ENCODE measurements around the gene ROCK2. TPM values are rescaled to one million over a fixed set of nuclear protein-coding genes. Genes with fewer than 3 reads are reported as not detected.

Gene ROCK2
- total and polyA plus RNA-seq, 2 donors = 11.7 to 12.7 TPM

DNA sequence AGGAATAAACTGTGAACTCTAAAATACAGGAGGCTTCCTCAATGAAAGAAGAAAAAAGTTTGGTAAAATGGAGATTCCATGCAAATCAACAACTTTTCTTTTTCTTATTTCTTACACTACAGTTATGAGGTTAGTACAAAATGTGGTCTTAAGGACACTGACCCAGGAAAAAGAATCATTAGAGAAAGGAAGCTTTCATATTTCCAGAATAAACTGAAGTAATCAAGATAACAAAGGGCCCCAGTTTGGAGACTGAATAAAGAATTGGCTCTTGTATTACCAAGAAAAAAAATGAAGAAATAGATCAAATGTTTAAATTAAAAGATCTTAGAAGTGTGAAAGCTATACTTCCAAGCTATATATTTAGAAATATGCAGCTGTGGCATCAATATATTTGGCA is 116.8 kb downstream of the ROCK2 start:
- Histone ChIP-seq H3K27me3 (ENCODE audit: control insufficient read depth in 2 of 2, insufficient read depth in 1 of 2, low read length in 1 of 2) (no peaks in the 10 kb centered on the region), H3K9me3 (ENCODE audit: control insufficient read depth in 2 of 2, insufficient read depth in 1 of 2, low read length in 1 of 2) (no peaks in the 10 kb centered on the region), H3K36me3 (ENCODE audit: control insufficient read depth in 2 of 2, insufficient read depth in 2 of 2, low read length in 1 of 2) (no peaks in the 10 kb centered on the region), H3K27ac (ENCODE audit: low read depth in 1 of 2, low read length in 1 of 2) (no peak overlapping the region), H3K4me3 (ENCODE audit: low read length in 2 of 2) (no peak overlapping the region), H3K4me1 (ENCODE audit: control insufficient read depth in 2 of 2, insufficient read depth in 2 of 2, low read length in 2 of 2) (no peaks in the 10 kb centered on the region)
- no peak for DNase-seq (ENCODE audit: low read depth in 6 of 9, low spot score in 9 of 9)

DNA sequence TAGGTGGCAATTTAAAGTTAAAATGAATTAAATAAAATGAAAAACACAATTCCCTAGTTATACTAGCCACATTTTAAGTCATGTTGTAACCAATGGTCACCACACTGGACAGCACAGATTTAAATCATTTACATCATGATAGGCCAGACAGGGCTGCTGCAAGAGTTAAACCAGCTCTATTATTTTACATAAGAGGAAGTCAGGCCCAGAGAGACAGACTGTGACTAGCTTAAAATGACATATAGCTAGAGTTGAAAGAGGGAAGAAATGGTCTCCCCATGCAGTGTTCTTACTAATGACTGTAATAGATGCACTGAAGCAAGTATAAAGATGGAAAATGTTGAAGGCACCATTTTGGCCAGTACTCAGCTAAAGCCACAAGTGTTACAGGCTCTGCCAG is 119.5 kb downstream of the ROCK2 start:
- Histone ChIP-seq H3K36me3 (ENCODE audit: control insufficient read depth in 2 of 2, insufficient read depth in 2 of 2, low read length in 1 of 2) (peaks cover 0 to 4% of the 10 kb centered on the region in 2 donors), H3K9me3 (ENCODE audit: control insufficient read depth in 2 of 2, insufficient read depth in 1 of 2, low read length in 1 of 2) (no peaks in the 10 kb centered on the region), H3K4me3 (ENCODE audit: low read length in 2 of 2) (no peak overlapping the region), H3K27me3 (ENCODE audit: control insufficient read depth in 2 of 2, insufficient read depth in 1 of 2, low read length in 1 of 2) (no peaks in the 10 kb centered on the region), H3K4me1 (ENCODE audit: control insufficient read depth in 2 of 2, insufficient read depth in 2 of 2, low read length in 2 of 2) (no peaks in the 10 kb centered on the region), H3K27ac (ENCODE audit: low read depth in 1 of 2, low read length in 1 of 2) (no peak overlapping the region)
- DNase-seq (ENCODE audit: low read depth in 6 of 9, low spot score in 9 of 9) = no peak

DNA sequence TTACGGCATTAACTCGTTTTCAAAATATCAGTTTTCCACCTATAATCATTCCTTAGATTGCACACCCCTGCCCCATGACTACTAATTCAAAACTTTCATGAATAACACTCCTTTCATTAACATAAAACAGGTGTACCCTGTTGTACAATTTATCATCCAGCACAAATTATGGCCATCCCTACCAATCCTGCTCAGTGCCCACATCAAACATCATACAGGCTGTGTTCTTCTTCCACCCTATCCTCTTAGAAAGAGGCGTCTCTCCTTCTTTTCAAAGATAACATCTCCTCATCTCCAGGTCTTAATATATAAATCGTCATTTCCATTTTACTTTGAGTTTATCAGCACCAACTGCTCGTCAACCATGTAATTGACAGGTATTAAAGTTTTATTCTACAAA is 121.6 kb downstream of the ROCK2 start:
- WGBS = 98% methylated on average over 5 of the region's 5 CpGs
- no peak overlapping the region for H3K4me3 ChIP-seq (ENCODE audit: low read length in 2 of 2)
- H3K9me3 ChIP-seq (ENCODE audit: control insufficient read depth in 2 of 2, insufficient read depth in 1 of 2, low read length in 1 of 2) = no peaks in the 10 kb centered on the region
- H3K4me1 ChIP-seq (ENCODE audit: control insufficient read depth in 2 of 2, insufficient read depth in 2 of 2, low read length in 2 of 2) = no peaks in the 10 kb centered on the region
- no peak overlapping the region for H3K27ac ChIP-seq (ENCODE audit: low read depth in 1 of 2, low read length in 1 of 2)
- H3K36me3 ChIP-seq (ENCODE audit: control insufficient read depth in 2 of 2, insufficient read depth in 2 of 2, low read length in 1 of 2) = peaks cover 0 to 4% of the 10 kb centered on the region in 2 donors
- H3K27me3 ChIP-seq (ENCODE audit: control insufficient read depth in 2 of 2, insufficient read depth in 1 of 2, low read length in 1 of 2) = no peaks in the 10 kb centered on the region
- DNase-seq (ENCODE audit: low read depth in 6 of 9, low spot score in 9 of 9) = no peak

DNA sequence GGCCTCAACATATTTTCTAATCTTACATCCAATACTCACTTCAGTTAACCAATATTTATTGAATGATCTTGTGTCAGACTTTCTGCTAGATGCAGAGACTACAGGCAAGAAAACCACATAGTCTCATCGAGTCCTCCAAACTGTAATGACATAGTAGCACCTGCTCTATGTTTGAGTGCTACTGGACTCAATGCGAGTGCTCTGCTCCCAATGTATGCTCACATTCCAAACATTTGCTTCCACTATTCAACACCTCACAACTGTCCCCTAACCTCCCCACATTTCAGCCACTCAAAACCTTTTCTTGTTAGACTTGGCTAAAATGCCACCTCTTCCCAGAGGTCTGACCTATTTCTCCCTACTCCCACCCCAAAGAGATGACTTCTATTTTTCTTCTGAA is 124.0 kb downstream of the ROCK2 start:
- no peaks in the 10 kb centered on the region for H3K27me3 ChIP-seq (ENCODE audit: control insufficient read depth in 2 of 2, insufficient read depth in 1 of 2, low read length in 1 of 2)
- DNase-seq (ENCODE audit: low read depth in 6 of 9, low spot score in 9 of 9) = no peak
- H3K9me3 ChIP-seq (ENCODE audit: control insufficient read depth in 2 of 2, insufficient read depth in 1 of 2, low read length in 1 of 2) = no peaks in the 10 kb centered on the region
- WGBS = 95% methylated on average over 2 of the region's 2 CpGs
- H3K36me3 ChIP-seq (ENCODE audit: control insufficient read depth in 2 of 2, insufficient read depth in 2 of 2, low read length in 1 of 2) = peaks cover 5 to 11% of the 10 kb centered on the region in 2 donors
- no peaks in the 10 kb centered on the region for H3K4me1 ChIP-seq (ENCODE audit: control insufficient read depth in 2 of 2, insufficient read depth in 2 of 2, low read length in 2 of 2)
- H3K4me3 ChIP-seq (ENCODE audit: low read length in 2 of 2) = no peak overlapping the region
- no peak overlapping the region for H3K27ac ChIP-seq (ENCODE audit: low read depth in 1 of 2, low read length in 1 of 2)

DNA sequence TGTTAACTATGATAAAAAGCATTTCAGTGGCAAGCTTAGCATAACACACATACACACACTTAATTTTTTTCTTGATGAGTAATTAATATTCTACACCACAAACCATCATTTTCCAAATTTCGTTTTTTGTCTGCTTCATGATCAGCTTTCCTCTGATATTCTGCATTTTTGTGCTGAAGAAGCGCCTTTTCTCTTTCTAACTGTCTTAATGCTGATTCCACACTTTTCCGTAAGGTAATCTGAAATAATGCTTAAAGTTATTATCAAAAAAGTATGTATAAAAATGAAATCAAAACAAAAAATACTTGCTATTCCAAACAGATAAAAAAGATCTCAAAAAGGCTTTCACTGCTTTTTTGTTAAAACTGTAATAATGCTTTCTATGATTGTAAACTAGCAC is 129.0 kb downstream of the ROCK2 start:
- no peaks in the 10 kb centered on the region for H3K4me1 ChIP-seq (ENCODE audit: control insufficient read depth in 2 of 2, insufficient read depth in 2 of 2, low read length in 2 of 2)
- no peaks in the 10 kb centered on the region for H3K27me3 ChIP-seq (ENCODE audit: control insufficient read depth in 2 of 2, insufficient read depth in 1 of 2, low read length in 1 of 2)
- WGBS = 97% methylated on average over 3 of the region's 3 CpGs
- H3K27ac ChIP-seq (ENCODE audit: low read depth in 1 of 2, low read length in 1 of 2) = no peak overlapping the region
- H3K36me3 ChIP-seq (ENCODE audit: control insufficient read depth in 2 of 2, insufficient read depth in 2 of 2, low read length in 1 of 2) = peaks cover 5 to 29% of the 10 kb centered on the region in 2 donors
- H3K9me3 ChIP-seq (ENCODE audit: control insufficient read depth in 2 of 2, insufficient read depth in 1 of 2, low read length in 1 of 2) = no peaks in the 10 kb centered on the region
- H3K4me3 ChIP-seq (ENCODE audit: low read length in 2 of 2) = no peak overlapping the region
- no peak for DNase-seq (ENCODE audit: low read depth in 6 of 9, low spot score in 9 of 9)

DNA sequence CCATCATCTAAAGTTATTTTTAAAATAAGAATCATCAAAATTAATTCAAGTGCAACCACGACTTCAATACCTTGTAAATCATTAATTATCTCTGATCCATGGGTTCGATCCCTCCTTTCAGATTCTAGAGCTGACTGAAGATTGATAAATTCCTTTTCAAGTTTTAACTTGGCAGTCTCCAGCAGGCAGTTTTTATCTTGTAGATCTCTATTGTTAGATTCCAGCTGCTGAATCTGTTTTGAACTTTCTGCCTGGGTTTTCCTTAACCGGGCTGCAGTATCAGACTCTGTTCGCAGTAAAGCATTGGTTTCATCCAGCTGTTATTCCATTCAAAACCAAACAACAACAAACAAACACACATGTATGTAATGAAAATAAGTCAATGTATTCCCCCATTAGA is 129.7 kb downstream of the ROCK2 start:
- WGBS = 95% methylated on average over 4 of the region's 4 CpGs
- Histone ChIP-seq H3K36me3 (ENCODE audit: control insufficient read depth in 2 of 2, insufficient read depth in 2 of 2, low read length in 1 of 2) (peaks cover 5 to 27% of the 10 kb centered on the region in 2 donors), H3K4me1 (ENCODE audit: control insufficient read depth in 2 of 2, insufficient read depth in 2 of 2, low read length in 2 of 2) (no peaks in the 10 kb centered on the region), H3K27ac (ENCODE audit: low read depth in 1 of 2, low read length in 1 of 2) (no peak overlapping the region), H3K27me3 (ENCODE audit: control insufficient read depth in 2 of 2, insufficient read depth in 1 of 2, low read length in 1 of 2) (no peaks in the 10 kb centered on the region), H3K4me3 (ENCODE audit: low read length in 2 of 2) (no peak overlapping the region), H3K9me3 (ENCODE audit: control insufficient read depth in 2 of 2, insufficient read depth in 1 of 2, low read length in 1 of 2) (no peaks in the 10 kb centered on the region)
- DNase-seq (ENCODE audit: low read depth in 6 of 9, low spot score in 9 of 9) = no peak

DNA sequence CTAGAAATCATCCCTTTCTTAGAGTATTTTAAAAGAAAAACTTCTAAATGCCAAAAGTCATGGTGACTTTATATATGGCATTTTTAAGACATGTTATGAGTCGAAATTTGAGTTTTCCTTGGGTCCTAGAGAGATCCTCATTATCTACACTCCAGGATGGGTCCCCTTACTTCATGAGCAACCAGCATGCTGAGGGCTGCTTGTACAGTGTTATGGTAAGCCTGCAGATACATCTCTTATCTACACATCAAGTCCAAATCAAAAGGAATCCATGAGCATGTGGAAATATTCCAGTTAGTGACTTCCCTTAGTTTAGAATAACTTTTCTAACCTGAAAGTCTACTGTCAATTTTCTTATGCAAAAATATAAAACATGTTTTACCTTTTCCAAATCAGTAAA is 130.5 kb downstream of the ROCK2 start:
- Histone ChIP-seq H3K27me3 (ENCODE audit: control insufficient read depth in 2 of 2, insufficient read depth in 1 of 2, low read length in 1 of 2) (no peaks in the 10 kb centered on the region), H3K27ac (ENCODE audit: low read depth in 1 of 2, low read length in 1 of 2) (no peak overlapping the region), H3K36me3 (ENCODE audit: control insufficient read depth in 2 of 2, insufficient read depth in 2 of 2, low read length in 1 of 2) (peaks cover 5 to 27% of the 10 kb centered on the region in 2 donors), H3K4me1 (ENCODE audit: control insufficient read depth in 2 of 2, insufficient read depth in 2 of 2, low read length in 2 of 2) (no peaks in the 10 kb centered on the region), H3K4me3 (ENCODE audit: low read length in 2 of 2) (no peak overlapping the region), H3K9me3 (ENCODE audit: control insufficient read depth in 2 of 2, insufficient read depth in 1 of 2, low read length in 1 of 2) (no peaks in the 10 kb centered on the region)
- 97% methylated on average over 1 of the region's 1 CpG for WGBS
- DNase-seq (ENCODE audit: low read depth in 6 of 9, low spot score in 9 of 9) = no peak

DNA sequence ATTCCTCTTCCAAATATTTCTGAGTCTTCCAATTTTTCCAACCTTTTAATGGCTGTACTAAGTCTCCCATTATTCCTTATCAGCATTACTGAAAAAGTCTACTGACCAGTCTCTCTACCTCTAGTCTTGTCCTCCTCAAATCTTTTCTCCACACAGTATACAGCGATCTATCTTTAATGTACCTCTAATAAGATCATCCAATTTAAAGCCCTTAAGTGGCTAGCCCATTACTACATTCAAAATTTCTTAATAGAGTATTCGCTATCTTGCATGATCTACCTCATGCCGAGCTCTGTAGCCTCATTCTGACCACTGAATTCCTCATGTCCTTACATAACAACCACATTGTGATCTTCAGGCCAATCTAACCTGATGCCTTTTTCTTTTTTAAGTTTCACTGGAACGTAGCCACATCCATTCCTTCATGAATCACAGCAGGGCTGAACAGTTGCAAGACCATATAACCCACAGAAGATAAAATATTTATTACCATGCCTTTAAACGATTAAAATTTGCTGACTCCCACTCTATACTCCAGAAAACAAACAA is 131.3 kb downstream of the ROCK2 start:
- no peaks in the 10 kb centered on the region for H3K27me3 ChIP-seq (ENCODE audit: control insufficient read depth in 2 of 2, insufficient read depth in 1 of 2, low read length in 1 of 2)
- no peaks in the 10 kb centered on the region for H3K9me3 ChIP-seq (ENCODE audit: control insufficient read depth in 2 of 2, insufficient read depth in 1 of 2, low read length in 1 of 2)
- no peak overlapping the region for H3K4me3 ChIP-seq (ENCODE audit: low read length in 2 of 2)
- H3K27ac ChIP-seq (ENCODE audit: low read depth in 1 of 2, low read length in 1 of 2) = no peak overlapping the region
- WGBS = 98% methylated on average over 5 of the region's 5 CpGs
- DNase-seq (ENCODE audit: low read depth in 6 of 9, low spot score in 9 of 9) = no peak
- H3K36me3 ChIP-seq (ENCODE audit: control insufficient read depth in 2 of 2, insufficient read depth in 2 of 2, low read length in 1 of 2) = peaks cover 5 to 27% of the 10 kb centered on the region in 2 donors
- H3K4me1 ChIP-seq (ENCODE audit: control insufficient read depth in 2 of 2, insufficient read depth in 2 of 2, low read length in 2 of 2) = no peaks in the 10 kb centered on the region

DNA sequence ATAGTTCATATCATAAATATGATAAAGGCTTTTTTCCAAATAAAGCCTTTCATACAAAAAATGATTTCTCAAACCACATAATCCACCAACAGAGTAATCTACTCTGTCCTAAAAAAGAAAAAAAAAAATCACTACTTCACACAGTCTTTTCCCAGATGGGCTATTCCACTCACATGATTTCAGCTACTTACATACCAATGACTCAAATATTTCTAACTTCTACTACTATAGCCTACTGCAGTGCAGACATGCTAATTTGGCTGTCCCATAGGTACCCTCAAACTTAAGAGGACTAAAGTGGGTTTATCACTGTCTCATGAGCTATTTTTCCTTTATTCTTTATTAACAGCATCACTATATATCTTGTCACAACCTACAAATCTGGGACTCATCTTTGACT is 131.8 kb downstream of the ROCK2 start:
- no peak for DNase-seq (ENCODE audit: low read depth in 6 of 9, low spot score in 9 of 9)
- H3K36me3 ChIP-seq (ENCODE audit: control insufficient read depth in 2 of 2, insufficient read depth in 2 of 2, low read length in 1 of 2) = peaks cover 5 to 29% of the 10 kb centered on the region in 2 donors

DNA sequence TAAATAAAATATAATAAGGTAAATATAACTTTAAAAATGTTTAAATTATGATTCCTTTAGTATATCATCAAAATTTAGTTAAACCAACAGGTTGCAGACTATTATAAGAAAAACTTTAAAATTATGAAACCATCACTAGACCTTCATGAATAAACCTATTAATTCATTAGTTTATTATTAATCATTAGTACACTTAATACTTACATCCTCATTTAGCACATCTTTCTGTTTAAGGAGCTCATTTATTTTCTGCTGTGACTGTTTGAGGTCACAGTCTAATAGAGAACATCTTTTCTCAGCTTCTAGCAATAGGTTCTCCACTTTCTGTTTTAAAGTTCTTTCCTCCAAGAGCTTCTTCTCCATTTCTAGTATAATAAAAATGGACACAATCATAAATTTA is 136.4 kb downstream of the ROCK2 start:
- Histone ChIP-seq H3K27ac (ENCODE audit: low read depth in 1 of 2, low read length in 1 of 2) (no peak overlapping the region), H3K4me3 (ENCODE audit: low read length in 2 of 2) (no peak overlapping the region), H3K36me3 (ENCODE audit: control insufficient read depth in 2 of 2, insufficient read depth in 2 of 2, low read length in 1 of 2) (peaks cover 0 to 11% of the 10 kb centered on the region in 2 donors), H3K9me3 (ENCODE audit: control insufficient read depth in 2 of 2, insufficient read depth in 1 of 2, low read length in 1 of 2) (no peaks in the 10 kb centered on the region), H3K27me3 (ENCODE audit: control insufficient read depth in 2 of 2, insufficient read depth in 1 of 2, low read length in 1 of 2) (no peaks in the 10 kb centered on the region), H3K4me1 (ENCODE audit: control insufficient read depth in 2 of 2, insufficient read depth in 2 of 2, low read length in 2 of 2) (no peaks in the 10 kb centered on the region)
- DNase-seq (ENCODE audit: low read depth in 6 of 9, low spot score in 9 of 9) = no peak

More for the DNA sequence above, 131.8 kb downstream of the ROCK2 start:
- no peaks in the 10 kb centered on the region for H3K9me3 ChIP-seq (ENCODE audit: control insufficient read depth in 2 of 2, insufficient read depth in 1 of 2, low read length in 1 of 2)
- H3K4me3 ChIP-seq (ENCODE audit: low read length in 2 of 2) = no peak overlapping the region
- no peaks in the 10 kb centered on the region for H3K27me3 ChIP-seq (ENCODE audit: control insufficient read depth in 2 of 2, insufficient read depth in 1 of 2, low read length in 1 of 2)
- H3K4me1 ChIP-seq (ENCODE audit: control insufficient read depth in 2 of 2, insufficient read depth in 2 of 2, low read length in 2 of 2) = no peaks in the 10 kb centered on the region
- no peak overlapping the region for H3K27ac ChIP-seq (ENCODE audit: low read depth in 1 of 2, low read length in 1 of 2)
